Osteoblast (primary cell): ENCODE results near the gene NLRC4. TPM values are rescaled to one million over a fixed set of nuclear protein-coding genes. Genes with fewer than 3 reads are reported as not detected.
"Not testable (repeated sequence)": the region's sequence is repeated elsewhere in the genome, so short reads cannot be mapped to it uniquely, and the experiment has no call there.

Experiments used
- DNase-seq: peaks from one replicate; pipeline ENCODE4 v3.0.0; 2011; ENCODE audit warnings: low spot score, mixed read lengths; ENCODE audit not compliant: insufficient read length; ENCODE audit errors: missing footprints
- H2AFZ ChIP-seq: 2 replicates; pipeline ENCODE4 v1.6.0; 2011; ENCODE audit warnings: mild to moderate bottlenecking, low read length
- H3K27ac ChIP-seq: 2 replicates; pipeline ENCODE4 v1.5.1; 2011; ENCODE audit warnings: mild to moderate bottlenecking, low read depth, low read length, moderate library complexity
- H3K27me3 ChIP-seq: 2 replicates; pipeline ENCODE4 v1.6.0; 2012; ENCODE audit warnings: mild to moderate bottlenecking, control low read depth, inconsistent platforms, low read length, moderate library complexity; ENCODE audit not compliant: insufficient read depth
- H3K36me3 ChIP-seq: 2 replicates; pipeline ENCODE4 v1.5.1; 2011; ENCODE audit warnings: mild to moderate bottlenecking, low read length, control low read depth, moderate library complexity; ENCODE audit not compliant: insufficient read depth
- H3K4me1 ChIP-seq: 2 replicates; pipeline ENCODE4 v1.5.1; 2011; ENCODE audit warnings: mild to moderate bottlenecking, low read length, control low read depth, moderate library complexity; ENCODE audit not compliant: insufficient read depth
- H3K4me2 ChIP-seq: 2 replicates; pipeline ENCODE4 v1.6.0; 2011; ENCODE audit warnings: mild to moderate bottlenecking, low read length; ENCODE audit not compliant: insufficient read depth
- H3K4me3 ChIP-seq: fragments of 200-600 bp; sonication (generic); 3 replicates; pipeline ENCODE4 v1.5.1; 2012; ENCODE audit warnings: mild to moderate bottlenecking, low read length, inconsistent platforms; ENCODE audit not compliant: insufficient read depth
- H3K79me2 ChIP-seq: 2 replicates; pipeline ENCODE4 v1.6.0; 2012; ENCODE audit warnings: mild to moderate bottlenecking, low read length, control low read depth, inconsistent platforms; ENCODE audit not compliant: insufficient read depth
- H3K9me3 ChIP-seq: 2 replicates; pipeline ENCODE4 v1.5.1; 2011; ENCODE audit warnings: low read depth, low read length, control low read depth
- H4K20me1 ChIP-seq: 2 replicates; pipeline ENCODE4 v1.6.0; 2012; ENCODE audit warnings: mild to moderate bottlenecking, low read length, control low read depth; ENCODE audit not compliant: insufficient read depth
- CTCF ChIP-seq: IDR thresholded peaks from 2 replicates; pipeline ENCODE4 v1.5.1; 2011; ENCODE audit warnings: mild to moderate bottlenecking, low read depth, low read length, moderate library complexity; ENCODE audit errors: extremely low read depth
- total RNA-seq: library from RNA; depleted of rRNA; stranded (reverse); fragments of >200 nt; gene quantifications from 2 replicates; pipeline ENCODE4 v1.2.3, GENCODE V29; 2012

The NLRC4 gene
- total RNA-seq: not detected in 2 replicates

- Histone ChIP-seq H3K9me3 (no peaks in the 10 kb centered on the region), H3K4me2 (no peak within 1 kb of the TSS), H3K4me3 (no peak within 1 kb of the TSS), H3K27ac (no peak within 1 kb of the TSS), H3K4me1 (no peaks in the 10 kb centered on the region), H2AFZ (no peak within 1 kb of the TSS), H4K20me1 (no peaks in the 10 kb centered on the region), H3K27me3 (no peaks in the 10 kb centered on the region), H3K79me2 (no peaks in the 10 kb centered on the region), H3K36me3 (no peaks in the 10 kb centered on the region)
- DNase-seq: no peak
- TF ChIP-seq CTCF: no peak
Observed at GRCh38 chr2:32264422-32265105, at the start of gene NLRC4. Gene NLRC4, minus strand, starts transcription at chr2:32264886. Its CDS starts 8,111 bp downstream, at chr2:32256775.

- no peak overlapping the region for H3K27ac ChIP-seq
- DNase-seq: no peak
- H3K4me1 ChIP-seq: no peaks in the 10 kb centered on the region
- no peaks in the 10 kb centered on the region for H4K20me1 ChIP-seq
- H3K4me3 ChIP-seq: no peak overlapping the region
- H3K9me3 ChIP-seq: no peaks in the 10 kb centered on the region
- no peak overlapping the region for H2AFZ ChIP-seq
- H3K79me2 ChIP-seq: no peaks in the 10 kb centered on the region
- H3K27me3 ChIP-seq: no peaks in the 10 kb centered on the region
- TF ChIP-seq CTCF: no peak
- no peak overlapping the region for H3K4me2 ChIP-seq
- H3K36me3 ChIP-seq: peaks cover 15% of the 10 kb centered on the region
Observed at GRCh38 chr2:32310577-32310976, 45.9 kb upstream of the NLRC4 start.

GRCh38 chr2:32293966-32294562 is 29.4 kb upstream of the NLRC4 start:
- H3K27ac ChIP-seq, H3K27me3 ChIP-seq: not testable (repeated sequence)

GRCh38 chr2:32293493-32293892 is 28.8 kb upstream of the NLRC4 start:
- not testable (repeated sequence) for H2AFZ ChIP-seq, H4K20me1 ChIP-seq, H3K4me2 ChIP-seq, DNase-seq, H3K9me3 ChIP-seq, H3K27me3 ChIP-seq, H3K27ac ChIP-seq, H3K4me3 ChIP-seq
- peaks cover 17% of the 10 kb centered on the region for H3K4me1 ChIP-seq
- peaks cover 18% of the 10 kb centered on the region for H3K36me3 ChIP-seq
- H3K79me2 ChIP-seq: peaks cover 13% of the 10 kb centered on the region

More at GRCh38 chr2:32293966-32294562, 29.4 kb upstream of the NLRC4 start:
- H3K36me3 ChIP-seq: peaks cover 18% of the 10 kb centered on the region
- DNase-seq, H3K9me3 ChIP-seq, H3K4me2 ChIP-seq, H4K20me1 ChIP-seq, H2AFZ ChIP-seq, H3K4me3 ChIP-seq: not testable (repeated sequence)
- peaks cover 11% of the 10 kb centered on the region for H3K4me1 ChIP-seq
- peaks cover 12% of the 10 kb centered on the region for H3K79me2 ChIP-seq

- DNase-seq: no peak
- Histone ChIP-seq H3K4me2 (no peak overlapping the region), H3K27ac (no peak overlapping the region), H3K4me1 (peaks cover 17% of the 10 kb centered on the region), H3K79me2 (peaks cover 28% of the 10 kb centered on the region), H3K4me3 (no peak overlapping the region), H3K27me3 (no peaks in the 10 kb centered on the region), H3K9me3 (no peaks in the 10 kb centered on the region), H2AFZ (no peak overlapping the region), H3K36me3 (peaks cover 15% of the 10 kb centered on the region), H4K20me1 (no peaks in the 10 kb centered on the region)
- TF ChIP-seq CTCF: no peak
Observed at GRCh38 chr2:32291746-32292145, 27.1 kb upstream of the NLRC4 start.
